ENCODE measurements around the gene SHB.

The SHB gene

DNA sequence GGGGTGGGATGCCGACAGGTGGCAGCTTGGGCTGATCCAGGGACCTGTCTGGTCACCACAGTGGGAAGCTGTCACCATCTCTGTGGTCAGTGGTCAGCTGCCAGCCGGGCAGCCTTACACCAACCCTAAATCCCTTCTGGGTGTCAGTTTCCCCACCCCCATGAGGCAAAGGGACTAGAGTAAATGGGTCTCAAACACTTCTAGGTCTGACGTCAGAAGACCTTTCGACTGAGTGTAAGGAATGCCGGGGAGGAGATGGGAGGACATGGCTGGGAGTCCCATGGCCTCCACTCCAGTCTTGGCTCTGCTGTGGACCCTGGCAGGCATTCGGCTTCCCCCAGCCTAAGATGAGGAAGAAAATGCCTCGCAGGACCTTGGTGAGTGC, 124.8 kb downstream of the SHB start:
- H3K36me3 ChIP-seq (replicated peaks in 1 of 2; ENCODE audit: control insufficient read depth in 2 of 2, insufficient read depth in 2 of 2, low read length in 2 of 2) = no peaks in the 10 kb centered on the region
- no peak overlapping the region for H3K9ac ChIP-seq (ENCODE audit: low read depth, low read length, poor library complexity)
- H3K4me3 ChIP-seq (ENCODE audit: low read length in 2 of 2) = no peak overlapping the region
- H3K27me3 ChIP-seq (ENCODE audit: control insufficient read depth in 3 of 3, insufficient read depth in 3 of 3, low read depth in 1 of 3, low read length in 3 of 3) = no peaks in the 10 kb centered on the region
- WGBS, 2 donors (ENCODE audit: extremely low coverage in 2 of 2, insufficient read length in 2 of 2, insufficient replicate concordance in 1 of 2) = no CpG with 5 or more reads among the region's 7 CpGs
- no peak for DNase-seq (ENCODE audit: low spot score)
- H3K79me1 ChIP-seq (ENCODE audit: low read depth, low read length) = no peaks in the 10 kb centered on the region
- peak overlapping the region; percentile 85 for H2AK5ac ChIP-seq (ENCODE audit: low read depth, low read length)
- peak overlapping the region; percentile 77 for H3K18ac ChIP-seq (ENCODE audit: low read length)
- no peak overlapping the region for H3K4ac ChIP-seq (ENCODE audit: low read length)
- peak overlapping the region; percentile 26 for H4K91ac ChIP-seq (ENCODE audit: low read depth, low read length, poor library complexity)
- H3K9me3 ChIP-seq (replicated peaks in 1 of 2; ENCODE audit: control insufficient read depth in 2 of 2, insufficient read depth in 1 of 2, low read depth in 1 of 2, low read length in 2 of 2) = no peaks in the 10 kb centered on the region
- no peak overlapping the region for H3K14ac ChIP-seq (ENCODE audit: low read length)
- H4K8ac ChIP-seq (ENCODE audit: low read depth, low read length) = no peak overlapping the region
- no peak overlapping the region for H2AFZ ChIP-seq (ENCODE audit: low read length)
- peak overlapping the region; percentile 32 for H3K23ac ChIP-seq (ENCODE audit: low read depth, low read length, poor library complexity)
- H3K4me1 ChIP-seq (ENCODE audit: control insufficient read depth in 2 of 2, insufficient read depth in 1 of 2, low read depth in 1 of 2, low read length in 2 of 2) = peaks cover 0 to 28% of the 10 kb centered on the region in 2 donors
- H3K4me2 ChIP-seq (ENCODE audit: insufficient read depth, low read length, poor library complexity, severe bottlenecking) = no peak overlapping the region
- no peak overlapping the region for H3K27ac ChIP-seq (replicated peaks; ENCODE audit: low read length)
- H2BK5ac ChIP-seq (ENCODE audit: low read length) = no peak overlapping the region
- H2BK12ac ChIP-seq (ENCODE audit: low read length) = no peak overlapping the region
- peak overlapping the region; percentile 85 for H2BK15ac ChIP-seq (ENCODE audit: low read length)
- H2BK120ac ChIP-seq (ENCODE audit: low read depth, low read length) = peak overlapping the region; percentile 47

- Histone ChIP-seq H2BK15ac (ENCODE audit: low read length) (no peak overlapping the region), H3K79me1 (ENCODE audit: low read depth, low read length) (no peaks in the 10 kb centered on the region), H4K8ac (ENCODE audit: low read depth, low read length) (no peak overlapping the region), H3K27me3 (ENCODE audit: control insufficient read depth in 3 of 3, insufficient read depth in 3 of 3, low read depth in 1 of 3, low read length in 3 of 3) (no peaks in the 10 kb centered on the region), H2BK120ac (ENCODE audit: low read depth, low read length) (peak overlapping the region; percentile 47), H2AFZ (ENCODE audit: low read length) (no peak overlapping the region), H2AK5ac (ENCODE audit: low read depth, low read length) (peak overlapping the region; percentile 85), H3K9ac (ENCODE audit: low read depth, low read length, poor library complexity) (no peak overlapping the region), H3K4me3 (ENCODE audit: low read length in 2 of 2) (no peak overlapping the region), H3K18ac (ENCODE audit: low read length) (peak overlapping the region; percentile 77), H3K4ac (ENCODE audit: low read length) (no peak overlapping the region), H3K14ac (ENCODE audit: low read length) (peak overlapping the region; percentile 27), H2BK5ac (ENCODE audit: low read length) (no peak overlapping the region), H4K91ac (ENCODE audit: low read depth, low read length, poor library complexity) (no peak overlapping the region), H3K4me1 (ENCODE audit: control insufficient read depth in 2 of 2, insufficient read depth in 1 of 2, low read depth in 1 of 2, low read length in 2 of 2) (peaks cover under 1 to 28% of the 10 kb centered on the region in 2 donors), H3K36me3 (replicated peaks in 1 of 2; ENCODE audit: control insufficient read depth in 2 of 2, insufficient read depth in 2 of 2, low read length in 2 of 2) (no peaks in the 10 kb centered on the region), H3K4me2 (ENCODE audit: insufficient read depth, low read length, poor library complexity, severe bottlenecking) (no peak overlapping the region), H3K27ac (replicated peaks; ENCODE audit: low read length) (no peak overlapping the region), H3K9me3 (replicated peaks in 1 of 2; ENCODE audit: control insufficient read depth in 2 of 2, insufficient read depth in 1 of 2, low read depth in 1 of 2, low read length in 2 of 2) (no peaks in the 10 kb centered on the region), H3K23ac (ENCODE audit: low read depth, low read length, poor library complexity) (no peak overlapping the region), H2BK12ac (ENCODE audit: low read length) (no peak overlapping the region)
- no CpG with 5 or more reads among the region's 12 CpGs for WGBS, 2 donors (ENCODE audit: extremely low coverage in 2 of 2, insufficient read length in 2 of 2, insufficient replicate concordance in 1 of 2)
- no peak for DNase-seq (ENCODE audit: low spot score)
These were observed 125.4 kb downstream of the SHB start for GRCh38 chr9:37943345-37944265.

DNA sequence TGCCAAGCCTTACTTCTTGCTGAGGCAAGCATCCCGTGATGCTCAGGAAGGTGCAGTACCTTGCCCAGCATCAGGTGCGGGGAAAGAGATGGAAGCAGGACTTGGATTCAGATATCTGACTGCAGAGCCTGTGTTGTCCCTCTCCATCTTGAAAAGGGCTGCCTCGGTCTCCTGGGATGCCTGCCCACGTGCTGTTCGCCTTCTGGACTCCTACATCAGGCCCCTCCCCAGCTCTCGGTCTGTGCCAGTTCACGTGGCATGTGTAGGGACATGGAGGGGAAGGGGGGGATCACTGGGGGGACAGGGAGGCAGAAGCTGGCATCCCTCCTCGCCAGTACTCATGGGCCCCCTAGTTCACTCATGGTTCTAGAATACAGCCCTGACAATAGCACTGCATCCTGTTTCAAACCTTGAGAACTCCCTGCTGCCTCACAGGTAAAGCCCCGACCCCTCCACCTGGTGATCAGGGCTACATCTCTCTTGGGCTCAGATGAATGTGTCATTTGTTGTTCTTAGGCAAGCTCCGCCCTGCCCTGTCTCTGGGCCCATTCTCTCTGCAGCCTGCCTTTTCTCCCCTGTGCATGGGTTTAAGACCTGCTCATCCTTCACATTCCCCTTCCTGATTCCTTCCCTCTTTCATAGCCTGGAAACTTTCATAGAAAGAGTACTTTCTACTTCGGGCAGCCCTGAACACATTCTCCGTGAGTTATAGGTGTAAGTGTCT, 126.2 kb downstream of the SHB start:
- no peak overlapping the region for H3K27ac ChIP-seq (replicated peaks; ENCODE audit: low read length)
- H3K4me3 ChIP-seq (ENCODE audit: low read length in 2 of 2) = no peak overlapping the region
- no peak overlapping the region for H4K8ac ChIP-seq (ENCODE audit: low read depth, low read length)
- H3K36me3 ChIP-seq (replicated peaks in 1 of 2; ENCODE audit: control insufficient read depth in 2 of 2, insufficient read depth in 2 of 2, low read length in 2 of 2) = no peaks in the 10 kb centered on the region
- no CpG with 5 or more reads among the region's 12 CpGs for WGBS, 2 donors (ENCODE audit: extremely low coverage in 2 of 2, insufficient read length in 2 of 2, insufficient replicate concordance in 1 of 2)
- DNase-seq (ENCODE audit: low spot score) = no peak
- no peaks in the 10 kb centered on the region for H3K27me3 ChIP-seq (ENCODE audit: control insufficient read depth in 3 of 3, insufficient read depth in 3 of 3, low read depth in 1 of 3, low read length in 3 of 3)
- H3K18ac ChIP-seq (ENCODE audit: low read length) = peak overlapping the region; percentile 22
- H2BK5ac ChIP-seq (ENCODE audit: low read length) = peak overlapping the region; percentile 26
- H3K4me2 ChIP-seq (ENCODE audit: insufficient read depth, low read length, poor library complexity, severe bottlenecking) = no peak overlapping the region
- no peaks in the 10 kb centered on the region for H3K79me1 ChIP-seq (ENCODE audit: low read depth, low read length)
- no peak overlapping the region for H2BK15ac ChIP-seq (ENCODE audit: low read length)
- no peak overlapping the region for H2BK120ac ChIP-seq (ENCODE audit: low read depth, low read length)
- no peak overlapping the region for H3K23ac ChIP-seq (ENCODE audit: low read depth, low read length, poor library complexity)
- H3K4me1 ChIP-seq (ENCODE audit: control insufficient read depth in 2 of 2, insufficient read depth in 1 of 2, low read depth in 1 of 2, low read length in 2 of 2) = peaks cover 6 to 32% of the 10 kb centered on the region in 2 donors
- H3K9me3 ChIP-seq (replicated peaks in 1 of 2; ENCODE audit: control insufficient read depth in 2 of 2, insufficient read depth in 1 of 2, low read depth in 1 of 2, low read length in 2 of 2) = no peaks in the 10 kb centered on the region
- no peak overlapping the region for H3K14ac ChIP-seq (ENCODE audit: low read length)
- H3K4ac ChIP-seq (ENCODE audit: low read length) = no peak overlapping the region
- no peak overlapping the region for H2AFZ ChIP-seq (ENCODE audit: low read length)
- no peak overlapping the region for H2AK5ac ChIP-seq (ENCODE audit: low read depth, low read length)
- H3K9ac ChIP-seq (ENCODE audit: low read depth, low read length, poor library complexity) = no peak overlapping the region
- H2BK12ac ChIP-seq (ENCODE audit: low read length) = no peak overlapping the region
- no peak overlapping the region for H4K91ac ChIP-seq (ENCODE audit: low read depth, low read length, poor library complexity)

- no peak overlapping the region for H4K91ac ChIP-seq (ENCODE audit: low read depth, low read length, poor library complexity)
- H3K18ac ChIP-seq (ENCODE audit: low read length) = no peak overlapping the region
- H3K27ac ChIP-seq (replicated peaks; ENCODE audit: low read length) = no peak overlapping the region
- H3K4me2 ChIP-seq (ENCODE audit: insufficient read depth, low read length, poor library complexity, severe bottlenecking) = no peak overlapping the region
- no peak overlapping the region for H3K4ac ChIP-seq (ENCODE audit: low read length)
- H4K8ac ChIP-seq (ENCODE audit: low read depth, low read length) = no peak overlapping the region
- no peaks in the 10 kb centered on the region for H3K27me3 ChIP-seq (ENCODE audit: control insufficient read depth in 3 of 3, insufficient read depth in 3 of 3, low read depth in 1 of 3, low read length in 3 of 3)
- peak overlapping the region; percentile 53 for H2AK5ac ChIP-seq (ENCODE audit: low read depth, low read length)
- H2BK15ac ChIP-seq (ENCODE audit: low read length) = no peak overlapping the region
- no peak overlapping the region for H3K14ac ChIP-seq (ENCODE audit: low read length)
- H2AFZ ChIP-seq (ENCODE audit: low read length) = no peak overlapping the region
- H3K79me1 ChIP-seq (ENCODE audit: low read depth, low read length) = no peaks in the 10 kb centered on the region
- H3K9ac ChIP-seq (ENCODE audit: low read depth, low read length, poor library complexity) = no peak overlapping the region
- DNase-seq (ENCODE audit: low spot score) = no peak
- peaks cover 11 to 32% of the 10 kb centered on the region in 2 donors for H3K4me1 ChIP-seq (ENCODE audit: control insufficient read depth in 2 of 2, insufficient read depth in 1 of 2, low read depth in 1 of 2, low read length in 2 of 2)
- no peak overlapping the region for H2BK5ac ChIP-seq (ENCODE audit: low read length)
- H3K9me3 ChIP-seq (replicated peaks in 1 of 2; ENCODE audit: control insufficient read depth in 2 of 2, insufficient read depth in 1 of 2, low read depth in 1 of 2, low read length in 2 of 2) = no peaks in the 10 kb centered on the region
- H3K4me3 ChIP-seq (ENCODE audit: low read length in 2 of 2) = no peak overlapping the region
- WGBS, 2 donors (ENCODE audit: extremely low coverage in 2 of 2, insufficient read length in 2 of 2, insufficient replicate concordance in 1 of 2) = no CpG with 5 or more reads among the region's 2 CpGs
- H2BK120ac ChIP-seq (ENCODE audit: low read depth, low read length) = no peak overlapping the region
- no peak overlapping the region for H3K23ac ChIP-seq (ENCODE audit: low read depth, low read length, poor library complexity)
- no peaks in the 10 kb centered on the region for H3K36me3 ChIP-seq (replicated peaks in 1 of 2; ENCODE audit: control insufficient read depth in 2 of 2, insufficient read depth in 2 of 2, low read length in 2 of 2)
- no peak overlapping the region for H2BK12ac ChIP-seq (ENCODE audit: low read length)
These were observed 127.8 kb downstream of the SHB start for GRCh38 chr9:37941253-37941652.
